Endothelial cell of umbilical vein (primary cell): ENCODE measurements around the gene URM1.

ENCODE experiments used
- CTCF ChIP-seq, 2 donors: IDR thresholded peaks; 1 replicate in 1 of 2; 2 replicates in 1 of 2; pipeline ENCODE4 v1.5.1; 2011; ENCODE audit warnings: low read length in 2 of 2, mild to moderate bottlenecking in 2 of 2, moderate library complexity in 2 of 2, control low read depth in 1 of 2, inconsistent platforms in 1 of 2, low read depth in 1 of 2; ENCODE audit not compliant: insufficient read depth in 1 of 2; ENCODE audit errors: extremely low read depth in 1 of 2
- EZH2 ChIP-seq: IDR thresholded peaks from 2 replicates; pipeline ENCODE4 v1.6.1; 2012; ENCODE audit warnings: borderline replicate concordance, low read depth, mild to moderate bottlenecking, moderate library complexity, low read length, inconsistent platforms; ENCODE audit not compliant: severe bottlenecking
- FOS ChIP-seq: IDR thresholded peaks from 2 replicates; pipeline ENCODE4 v1.6.1; 2011; ENCODE audit warnings: mild to moderate bottlenecking, low read length, moderate library complexity, borderline replicate concordance; ENCODE audit not compliant: insufficient read depth
- GATA2 ChIP-seq: IDR thresholded peaks from 2 replicates; pipeline ENCODE4 v1.7.0; 2011; ENCODE audit warnings: low read depth, mild to moderate bottlenecking, moderate library complexity, mixed read lengths, low read length; ENCODE audit not compliant: insufficient read length, insufficient read depth
- JUN ChIP-seq: IDR thresholded peaks from 2 replicates; pipeline ENCODE4 v1.6.1; 2011; ENCODE audit warnings: borderline replicate concordance, low read depth; ENCODE audit not compliant: insufficient read length, insufficient read depth
- MAX ChIP-seq: IDR thresholded peaks from 2 replicates; pipeline ENCODE4 v1.6.1; 2011; ENCODE audit not compliant: insufficient read depth, insufficient read length
- MYC ChIP-seq: IDR thresholded peaks from one replicate; pipeline ENCODE4 v1.6.1; 2011; ENCODE audit warnings: mild to moderate bottlenecking, low read depth, low read length
- POLR2A ChIP-seq: IDR thresholded peaks from 2 replicates; pipeline ENCODE4 v1.6.1; 2012; ENCODE audit warnings: low read depth, mild to moderate bottlenecking, control low read depth, low read length
- POLR2AphosphoS5 ChIP-seq: IDR thresholded peaks from 2 replicates; pipeline ENCODE4 v1.6.1; 2012; ENCODE audit warnings: low read depth, mild to moderate bottlenecking, control low read depth, low read length, moderate library complexity; ENCODE audit not compliant: insufficient read depth

- TF ChIP-seq CTCF (IDR thresholded peaks at IDR 0.05; ENCODE audit: extremely low read depth in 1 of 2, insufficient read depth in 1 of 2, low read depth in 1 of 2, low read length in 2 of 2) (peak; percentile 92 to 98), POLR2A (peak; percentile 63), EZH2 (no peak), JUN (no peak), POLR2AphosphoS5 (peak; percentile 80), MYC (peak; percentile 9), GATA2 (no peak), MAX (no peak), FOS (no peak)
Measured at GRCh38 chr9:128438343-128439109, 67.4 kb downstream of the URM1 start.
